GM12873 (cell line): Measurements from ENCODE around the gene THAP12.
A peak's percentile ranks its signal among the peaks of the same experiment; 100 is the strongest.

Source experiments
- CTCF ChIP-seq: IDR thresholded peaks from 2 replicates; pipeline ENCODE4 v1.5.1; 2012; ENCODE audit warnings: low read depth, mild to moderate bottlenecking, moderate library complexity, low read length, control low read depth; ENCODE audit not compliant: insufficient read depth; ENCODE audit errors: missing control alignments

The THAP12 gene

GRCh38 chr11:76318744-76319384 is 62.1 kb downstream of the THAP12 start:
- TF ChIP-seq CTCF, result peak; percentile 97

- no peak for TF ChIP-seq CTCF
Observed at GRCh38 chr11:76317296-76317695, 63.6 kb downstream of the THAP12 start.

GRCh38 chr11:76316726-76317125 is 64.2 kb downstream of the THAP12 start:
- TF ChIP-seq CTCF, result no peak

- no peak for TF ChIP-seq CTCF
Observed at GRCh38 chr11:76315182-76315853, 65.6 kb downstream of the THAP12 start.

- no peak for TF ChIP-seq CTCF
Observed at GRCh38 chr11:76314741-76315090, 66.2 kb downstream of the THAP12 start.

- TF ChIP-seq CTCF, result no peak
Observed at GRCh38 chr11:76313913-76314740, 66.8 kb downstream of the THAP12 start.

- TF ChIP-seq CTCF, result no peak
Observed at GRCh38 chr11:76313271-76313670, 67.7 kb downstream of the THAP12 start.
